ENCODE results near the gene RASIP1.
A peak's percentile ranks its signal among the peaks of the same experiment; 100 is the strongest.
"Not testable (repeated sequence)": the region's sequence is repeated elsewhere in the genome, so short reads cannot be mapped to it uniquely, and the experiment has no call there.

The RASIP1 gene

DNA sequence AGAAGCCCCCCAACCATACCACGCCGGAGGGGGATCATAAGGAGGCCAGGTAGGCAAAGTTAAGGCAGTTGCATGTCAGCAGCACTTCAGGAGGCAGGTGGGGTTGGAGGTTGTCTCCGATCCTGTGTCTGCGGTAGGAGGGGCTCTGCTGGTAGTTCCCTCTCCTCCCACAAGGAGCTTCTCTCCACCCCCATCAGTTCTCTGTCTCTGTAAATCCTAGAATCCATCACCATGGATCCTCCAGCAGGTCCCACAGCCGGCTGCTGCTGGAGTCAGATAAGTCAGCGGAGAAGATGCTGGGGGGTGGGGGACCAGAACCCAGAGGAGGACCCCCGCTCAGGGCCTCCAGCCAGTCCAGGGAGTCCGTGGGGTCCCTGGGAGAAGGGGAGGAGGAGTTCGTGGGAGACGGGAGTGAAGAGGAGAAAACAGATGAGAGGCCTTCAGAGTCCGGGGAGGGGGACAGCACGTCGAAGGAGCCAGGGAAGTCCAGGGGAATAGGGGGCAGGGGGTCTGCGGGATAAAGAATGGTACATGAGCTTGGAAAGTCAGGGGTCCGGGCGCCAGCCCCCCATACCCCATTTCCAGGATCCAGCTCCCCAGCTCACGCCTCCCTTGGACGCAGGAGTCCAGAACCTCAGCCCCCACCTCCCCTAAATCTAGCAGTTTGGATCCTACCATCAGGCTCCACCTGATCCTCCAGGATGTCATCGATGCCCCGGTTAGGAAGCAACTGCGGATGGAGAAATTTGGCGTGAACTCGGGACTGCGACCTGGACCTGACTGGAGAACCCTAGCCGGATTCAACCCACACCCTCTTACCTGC, 27.2 kb downstream of the RASIP1 start:
- peak; percentile 44 for DNase-seq (ENCODE audit: low spot score)

- no peak for DNase-seq (ENCODE audit: low spot score)
Observed at GRCh38 chr19:48711106-48711662, 29.2 kb downstream of the RASIP1 start.

DNA sequence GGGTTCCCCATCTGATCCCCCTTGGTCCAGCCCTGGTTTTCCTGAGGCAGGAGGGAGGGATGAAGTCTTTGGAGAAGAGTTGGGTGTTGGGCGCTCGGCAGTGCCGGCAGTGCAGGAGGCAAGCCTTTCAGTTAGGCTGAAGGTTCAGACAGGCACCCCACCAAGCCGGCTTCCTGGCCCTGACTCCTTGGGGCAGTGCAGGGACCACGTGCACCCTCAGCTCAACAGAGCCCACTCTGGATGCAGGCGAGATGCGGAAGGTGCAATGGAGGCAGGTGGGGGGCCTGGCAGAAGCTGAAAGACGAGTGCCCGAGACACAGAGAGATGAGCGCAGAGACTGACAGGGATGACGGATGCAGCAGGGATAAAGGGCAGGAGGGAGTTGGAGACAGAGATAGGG, 31.9 kb downstream of the RASIP1 start:
- DNase-seq (ENCODE audit: low spot score) = no peak

GRCh38 chr19:48705431-48705830, 35.0 kb downstream of the RASIP1 start:
- DNase-seq (ENCODE audit: low spot score) = no peak

- no peak for DNase-seq (ENCODE audit: low spot score)
Observed at GRCh38 chr19:48703316-48703715, 37.1 kb downstream of the RASIP1 start.

GRCh38 chr19:48702701-48703100, 37.7 kb downstream of the RASIP1 start:
- DNase-seq (ENCODE audit: low spot score) = no peak

GRCh38 chr19:48698046-48698445, 42.4 kb downstream of the RASIP1 start:
- peak; percentile 44 for DNase-seq (ENCODE audit: low spot score)

DNA sequence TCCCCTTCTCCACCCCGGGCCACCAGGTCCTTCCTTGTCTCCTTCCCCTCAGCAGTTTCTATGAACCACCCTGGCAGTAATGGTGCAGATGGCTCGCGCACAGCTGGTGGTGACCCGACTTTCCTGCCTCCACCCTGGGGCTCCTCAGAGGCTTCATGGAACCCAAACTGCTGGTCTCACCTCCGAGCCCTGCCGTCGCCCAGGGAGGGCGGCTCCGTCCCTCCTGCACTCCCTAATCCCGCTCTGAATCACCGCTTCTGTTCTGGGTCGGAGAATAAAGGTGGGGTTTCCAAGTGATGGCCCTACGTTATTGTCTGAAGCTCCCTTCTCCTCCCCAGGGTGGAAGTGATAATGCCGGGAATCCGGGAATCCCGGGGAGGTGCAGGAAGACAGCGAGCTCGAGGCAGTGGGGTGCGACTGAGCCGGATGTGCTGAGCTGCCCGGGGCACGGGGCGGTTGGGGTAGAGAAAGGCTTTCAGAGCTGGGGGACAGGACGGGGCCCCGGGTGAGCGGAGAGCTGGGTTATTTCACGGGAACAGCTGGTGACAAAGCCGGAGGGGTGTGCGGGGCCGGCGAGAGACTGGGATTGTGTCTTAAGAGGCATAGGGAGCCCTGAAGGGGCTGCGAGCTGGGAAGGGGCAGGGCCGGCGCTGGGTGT, 43.9 kb downstream of the RASIP1 start:
- no peak for DNase-seq (ENCODE audit: low spot score)

- peak; percentile 71 for DNase-seq (ENCODE audit: low spot score)
Observed at GRCh38 chr19:48695743-48696352, 44.6 kb downstream of the RASIP1 start, which contains the start of gene FUT2. Gene FUT2, plus strand, starts transcription at chr19:48695971. Its CDS starts 6,986 bp downstream, at chr19:48702957.

GRCh38 chr19:48693629-48694028, 46.8 kb downstream of the RASIP1 start:
- DNase-seq (ENCODE audit: low spot score) = not testable (repeated sequence)

DNA sequence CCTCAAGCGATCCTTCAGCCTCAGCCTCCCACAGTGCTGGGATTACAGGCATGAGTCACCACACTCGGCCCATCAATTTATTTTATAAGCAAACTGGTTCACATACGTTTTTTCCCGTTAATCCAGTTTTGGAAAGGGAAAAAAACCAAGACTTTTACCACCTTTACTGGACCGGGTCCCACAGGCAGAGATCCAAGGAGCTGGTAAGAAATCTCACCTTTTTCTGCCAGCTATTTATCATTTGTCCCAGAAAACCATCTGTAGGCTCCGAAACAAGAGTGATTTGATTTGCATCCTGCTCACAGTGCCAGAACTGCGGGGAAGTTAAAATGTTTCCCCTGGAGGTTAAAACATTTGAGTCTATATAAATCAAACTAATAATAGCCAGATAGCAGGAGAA, 51.0 kb downstream of the RASIP1 start:
- no peak for DNase-seq (ENCODE audit: low spot score)

DNA sequence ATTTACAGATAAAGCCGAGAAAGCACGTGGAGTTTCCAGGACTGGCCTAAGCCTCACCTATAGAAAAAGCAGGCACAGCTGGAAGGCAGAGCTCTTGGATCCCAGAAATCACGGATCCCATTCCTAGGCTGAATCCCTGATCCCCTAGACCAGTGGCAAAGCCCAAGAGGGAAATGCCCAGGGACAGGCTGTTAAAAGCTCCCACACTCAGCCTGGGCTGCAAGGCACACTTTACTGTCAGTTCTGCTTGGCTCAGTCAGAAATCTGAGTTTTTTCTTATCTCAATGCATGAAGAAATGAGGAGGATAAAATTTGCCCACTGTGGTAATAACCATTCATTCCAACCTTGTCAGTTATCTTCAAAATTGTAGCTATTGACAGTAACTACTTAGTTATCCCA, 52.6 kb downstream of the RASIP1 start:
- no peak for DNase-seq (ENCODE audit: low spot score)

GRCh38 chr19:48686637-48687036, 53.8 kb downstream of the RASIP1 start:
- DNase-seq (ENCODE audit: low spot score) = not testable (repeated sequence)

- no peak for DNase-seq (ENCODE audit: low spot score)
Observed at GRCh38 chr19:48686088-48686487, 54.3 kb downstream of the RASIP1 start.

GRCh38 chr19:48685583-48685982, 54.8 kb downstream of the RASIP1 start:
- DNase-seq (ENCODE audit: low spot score) = peak; percentile 96

DNA sequence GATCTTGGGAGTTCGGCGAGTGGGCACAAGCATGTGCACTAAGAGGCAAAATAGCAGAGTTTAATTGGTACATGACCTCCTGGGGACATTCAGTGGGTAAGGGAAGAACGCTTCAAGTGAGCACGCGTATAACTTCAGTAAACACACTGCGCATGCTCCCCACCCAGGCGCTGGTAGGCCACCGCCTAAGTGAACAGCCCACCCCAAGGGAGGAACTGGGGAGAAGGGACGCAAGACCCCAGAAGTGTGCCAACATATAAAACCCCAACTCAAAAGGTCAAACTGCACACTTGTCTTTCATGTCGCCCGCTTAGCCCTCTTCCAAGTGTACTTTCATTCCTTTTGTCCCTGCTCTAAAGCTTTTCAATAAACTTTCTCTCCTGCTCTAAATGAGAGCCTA, 57.1 kb downstream of the RASIP1 start:
- no peak for DNase-seq (ENCODE audit: low spot score)

DNA sequence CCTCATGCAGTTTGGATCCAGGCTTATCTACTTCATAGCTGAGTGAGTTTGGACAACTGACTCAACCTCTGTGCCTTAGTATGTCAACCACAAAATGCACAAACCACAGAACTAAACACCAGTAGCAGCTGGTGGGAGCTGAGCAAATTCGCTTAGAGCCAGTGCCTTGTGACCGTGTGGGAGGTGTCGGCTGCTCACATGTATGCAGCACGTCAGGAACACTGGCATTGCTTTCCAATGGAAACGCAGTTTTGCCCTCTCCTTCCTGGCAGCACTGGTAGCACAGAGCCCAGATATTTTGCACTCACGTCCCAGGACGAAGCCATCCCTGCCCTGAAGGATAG, 59.3 kb downstream of the RASIP1 start:
- DNase-seq (ENCODE audit: low spot score) = peak; percentile 99

DNA sequence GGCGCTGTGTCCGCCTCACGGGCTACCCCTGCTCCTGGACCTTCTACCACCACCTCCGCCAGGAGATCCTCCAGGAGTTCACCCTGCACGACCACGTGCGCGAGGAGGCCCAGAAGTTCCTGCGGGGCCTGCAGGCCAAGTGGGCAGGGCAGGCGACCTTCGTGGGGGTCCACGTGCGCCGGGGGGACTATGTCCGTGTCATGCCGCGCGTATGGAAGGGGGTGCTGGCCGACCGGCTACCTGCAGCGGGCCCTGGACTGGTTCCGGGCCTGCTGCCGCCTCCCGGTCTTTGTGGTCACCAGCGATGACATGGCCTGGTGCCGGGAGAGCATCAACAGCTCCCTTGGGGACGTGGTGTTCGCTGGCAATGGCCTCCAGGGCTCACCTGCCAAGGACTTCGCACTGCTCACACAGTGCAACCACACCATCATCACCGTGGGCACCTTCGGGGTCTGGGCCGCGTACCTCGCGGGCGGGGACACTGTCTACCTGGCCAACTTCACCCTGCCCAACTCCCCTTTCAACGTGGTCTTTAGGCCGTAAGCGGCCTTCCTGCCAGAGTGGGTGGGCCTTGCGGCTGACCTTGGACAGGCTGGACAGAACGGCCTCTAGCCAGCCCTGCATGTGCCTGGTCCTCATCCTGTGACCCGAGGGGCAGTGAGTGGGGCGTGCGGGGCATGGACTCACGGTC, 59.8 kb downstream of the RASIP1 start:
- DNase-seq (ENCODE audit: low spot score) = peak; percentile 48

DNA sequence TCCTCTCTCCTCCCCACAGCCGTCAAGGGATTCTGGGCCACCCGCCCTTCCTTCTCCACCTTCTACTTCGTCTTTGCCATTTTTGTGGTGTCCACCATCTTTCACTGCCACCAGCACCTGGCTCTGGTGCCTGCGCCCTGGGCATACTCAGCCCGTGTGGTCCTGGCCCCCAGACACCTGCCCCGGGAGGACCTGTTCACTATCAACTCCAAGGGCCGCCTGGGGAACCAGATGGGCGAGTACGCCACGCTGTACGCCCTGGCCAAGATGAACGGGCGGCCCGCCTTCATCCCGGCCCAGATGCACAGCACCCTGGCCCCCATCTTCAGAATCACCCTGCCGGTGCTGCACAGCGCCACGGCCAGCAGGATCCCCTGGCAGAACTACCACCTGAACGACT, 60.4 kb downstream of the RASIP1 start:
- DNase-seq (ENCODE audit: low spot score) = not testable (repeated sequence)

GRCh38 chr19:48678201-48678600, 62.2 kb downstream of the RASIP1 start:
- DNase-seq (ENCODE audit: low spot score) = no peak

- DNase-seq (ENCODE audit: low spot score) = peak; percentile 79
Observed at GRCh38 chr19:48676887-48677286, 63.5 kb downstream of the RASIP1 start.

DNA sequence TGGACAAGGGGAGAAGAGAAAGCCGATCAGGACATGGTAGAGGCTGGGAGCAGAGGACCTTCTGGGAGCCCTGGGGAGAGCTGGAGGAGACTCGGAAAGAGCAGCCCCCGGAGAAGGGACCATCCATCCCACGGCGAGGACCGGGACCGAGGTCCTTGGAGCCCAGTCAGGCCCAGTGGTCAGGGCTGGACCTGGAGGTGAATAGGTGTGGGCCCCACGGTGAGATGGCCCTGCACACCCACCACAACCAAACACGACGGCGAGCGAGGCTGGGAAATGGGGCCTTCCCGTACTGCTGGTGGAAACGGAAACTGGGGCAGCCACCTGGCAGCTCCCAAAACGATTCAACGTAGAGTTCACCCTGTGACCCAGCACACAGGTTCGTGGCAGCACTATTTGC, 63.9 kb downstream of the RASIP1 start:
- no peak for DNase-seq (ENCODE audit: low spot score)
